ENCODE data around the gene ADGRG4. TPM values are rescaled to one million over a fixed set of nuclear protein-coding genes. Genes with fewer than 3 reads are reported as not detected.
"Not testable (repeated sequence)": the region's sequence is repeated elsewhere in the genome, so short reads cannot be mapped to it uniquely, and the experiment has no call there.

The ADGRG4 gene
- polyA plus RNA-seq, 4 donors: 0.43 to 2.7 (median 0.63) TPM

- DNase-seq (peak; percentile 44 to 75), FAIRE-seq (no peak)
- no peaks in the 10 kb centered on the region for H3K9me3 ChIP-seq (ENCODE audit: control insufficient read depth in 2 of 2, insufficient read depth in 1 of 2, low read depth in 1 of 2, low read length in 1 of 2)
- no peaks in the 10 kb centered on the region for H3K27me3 ChIP-seq (ENCODE audit: control insufficient read depth in 3 of 3, insufficient read depth in 3 of 3, low read length in 3 of 3)
- 16 to 63% (median 37%) methylated on average over 4 of the region's 4 CpGs for WGBS, 3 donors
- no peak overlapping the region for H3K27ac ChIP-seq (ENCODE audit: low read depth in 1 of 3, low read length in 2 of 3)
- H3K36me3 ChIP-seq (ENCODE audit: control insufficient read depth in 3 of 3, insufficient read depth in 2 of 3, low read depth in 1 of 3, low read length in 3 of 3): no peaks in the 10 kb centered on the region
- no peak overlapping the region for H3K4me3 ChIP-seq (ENCODE audit: low read depth in 1 of 3, low read length in 3 of 3)
- no peaks in the 10 kb centered on the region for H3K4me1 ChIP-seq (ENCODE audit: control insufficient read depth in 3 of 3, insufficient read depth in 2 of 3, low read depth in 1 of 3, low read length in 2 of 3)
Observed at GRCh38 chrX:136275553-136275952, 25.2 kb upstream of the ADGRG4 start.

GRCh38 chrX:136286375-136286774, 14.4 kb upstream of the ADGRG4 start:
- not testable (repeated sequence) for H3K27me3 ChIP-seq (ENCODE audit: control insufficient read depth in 3 of 3, insufficient read depth in 3 of 3, low read length in 3 of 3); FAIRE-seq; H3K4me3 ChIP-seq (ENCODE audit: low read depth in 1 of 3, low read length in 3 of 3); H3K4me1 ChIP-seq (ENCODE audit: control insufficient read depth in 3 of 3, insufficient read depth in 2 of 3, low read depth in 1 of 3, low read length in 2 of 3); DNase-seq; H3K36me3 ChIP-seq (ENCODE audit: control insufficient read depth in 3 of 3, insufficient read depth in 2 of 3, low read depth in 1 of 3, low read length in 3 of 3); H3K9me3 ChIP-seq (ENCODE audit: control insufficient read depth in 2 of 2, insufficient read depth in 1 of 2, low read depth in 1 of 2, low read length in 1 of 2); H3K27ac ChIP-seq (ENCODE audit: low read depth in 1 of 3, low read length in 2 of 3)
- 75 to 90% (median 84%) methylated on average over 5 of the region's 5 CpGs for WGBS, 3 donors

DNA sequence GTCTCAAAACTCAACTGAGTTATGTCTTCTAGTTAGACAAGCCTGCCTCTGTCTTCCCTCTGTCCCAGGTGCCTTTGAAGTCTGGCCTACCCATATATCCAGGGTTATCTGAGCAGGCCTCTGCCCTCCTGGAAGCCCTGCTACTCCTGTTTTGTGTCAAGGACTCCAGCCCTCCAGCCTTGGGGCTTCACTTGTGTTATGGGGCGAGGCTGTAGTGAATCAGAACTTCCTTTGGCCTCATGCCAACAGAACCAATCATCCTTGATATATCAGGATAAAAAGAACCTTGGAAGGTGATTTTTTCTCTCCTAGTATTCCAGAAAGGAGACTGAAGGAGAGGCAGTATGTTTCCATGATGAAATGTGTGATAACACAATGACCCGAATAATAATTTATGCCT, 8.9 kb upstream of the ADGRG4 start:
- 67 to 85% (median 70%) methylated on average over 2 of the region's 2 CpGs for WGBS, 3 donors
- no peak for FAIRE-seq
- no peak for DNase-seq
- no peak overlapping the region for H3K27ac ChIP-seq (ENCODE audit: low read depth in 1 of 3, low read length in 2 of 3)
- H3K4me1 ChIP-seq (ENCODE audit: control insufficient read depth in 3 of 3, insufficient read depth in 2 of 3, low read depth in 1 of 3, low read length in 2 of 3): no peaks in the 10 kb centered on the region
- H3K4me3 ChIP-seq (ENCODE audit: low read depth in 1 of 3, low read length in 3 of 3): no peak overlapping the region
- H3K27me3 ChIP-seq (ENCODE audit: control insufficient read depth in 3 of 3, insufficient read depth in 3 of 3, low read length in 3 of 3): no peaks in the 10 kb centered on the region
- no peaks in the 10 kb centered on the region for H3K9me3 ChIP-seq (ENCODE audit: control insufficient read depth in 2 of 2, insufficient read depth in 1 of 2, low read depth in 1 of 2, low read length in 1 of 2)
- H3K36me3 ChIP-seq (ENCODE audit: control insufficient read depth in 3 of 3, insufficient read depth in 2 of 3, low read depth in 1 of 3, low read length in 3 of 3): no peaks in the 10 kb centered on the region

DNA sequence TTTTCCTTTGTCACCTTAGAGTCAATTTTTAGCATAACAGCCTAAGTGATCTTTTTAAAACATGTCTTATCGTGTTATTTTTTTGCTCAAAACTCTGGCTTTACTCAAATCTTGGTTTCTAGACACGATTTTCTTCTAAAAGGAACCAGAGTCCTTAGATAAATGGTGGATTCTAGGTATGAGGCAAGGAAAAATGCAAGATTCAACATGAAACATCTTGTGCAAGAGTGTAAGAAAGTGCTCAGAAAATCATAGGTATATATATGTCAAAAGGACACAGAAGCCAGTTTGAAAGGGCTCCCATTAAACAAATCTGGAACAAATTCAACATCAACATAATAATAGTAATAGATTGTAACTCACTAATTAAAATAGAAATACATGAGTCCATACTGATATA, 8.1 kb upstream of the ADGRG4 start:
- H3K27me3 ChIP-seq (ENCODE audit: control insufficient read depth in 3 of 3, insufficient read depth in 3 of 3, low read length in 3 of 3): no peaks in the 10 kb centered on the region
- no peaks in the 10 kb centered on the region for H3K4me1 ChIP-seq (ENCODE audit: control insufficient read depth in 3 of 3, insufficient read depth in 2 of 3, low read depth in 1 of 3, low read length in 2 of 3)
- no peak overlapping the region for H3K4me3 ChIP-seq (ENCODE audit: low read depth in 1 of 3, low read length in 3 of 3)
- DNase-seq (no peak), FAIRE-seq (no peak)
- no peaks in the 10 kb centered on the region for H3K9me3 ChIP-seq (ENCODE audit: control insufficient read depth in 2 of 2, insufficient read depth in 1 of 2, low read depth in 1 of 2, low read length in 1 of 2)
- no peak overlapping the region for H3K27ac ChIP-seq (ENCODE audit: low read depth in 1 of 3, low read length in 2 of 3)
- WGBS, 3 donors: 51 to 87% (median 52%) methylated on average over 2 of the region's 2 CpGs
- no peaks in the 10 kb centered on the region for H3K36me3 ChIP-seq (ENCODE audit: control insufficient read depth in 3 of 3, insufficient read depth in 2 of 3, low read depth in 1 of 3, low read length in 3 of 3)

DNA sequence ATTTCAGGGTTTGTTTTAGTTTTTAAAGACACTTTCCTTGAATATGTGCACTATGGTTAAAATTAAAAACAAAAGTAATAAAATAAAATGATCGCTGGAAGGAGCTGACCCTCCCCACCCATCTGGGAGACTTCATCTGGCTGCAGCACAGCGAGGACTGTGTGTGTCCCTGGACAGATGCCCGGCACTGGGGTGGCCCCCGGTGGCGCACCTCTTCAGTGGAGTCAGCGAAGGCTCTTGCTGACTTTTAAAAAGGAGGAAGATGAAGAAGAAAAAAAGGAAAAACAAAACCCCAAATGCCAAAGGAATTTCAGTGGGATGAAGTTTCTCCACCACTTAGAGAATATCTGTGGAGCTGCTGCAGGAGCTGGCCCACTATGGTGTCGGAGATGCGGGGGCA, 5.4 kb upstream of the ADGRG4 start:
- Histone ChIP-seq H3K4me3 (ENCODE audit: low read depth in 1 of 3, low read length in 3 of 3) (no peak overlapping the region), H3K9me3 (ENCODE audit: control insufficient read depth in 2 of 2, insufficient read depth in 1 of 2, low read depth in 1 of 2, low read length in 1 of 2) (no peaks in the 10 kb centered on the region), H3K36me3 (ENCODE audit: control insufficient read depth in 3 of 3, insufficient read depth in 2 of 3, low read depth in 1 of 3, low read length in 3 of 3) (no peaks in the 10 kb centered on the region), H3K27ac (ENCODE audit: low read depth in 1 of 3, low read length in 2 of 3) (no peak overlapping the region), H3K4me1 (ENCODE audit: control insufficient read depth in 3 of 3, insufficient read depth in 2 of 3, low read depth in 1 of 3, low read length in 2 of 3) (no peaks in the 10 kb centered on the region), H3K27me3 (ENCODE audit: control insufficient read depth in 3 of 3, insufficient read depth in 3 of 3, low read length in 3 of 3) (no peaks in the 10 kb centered on the region)
- no peak for FAIRE-seq
- WGBS, 3 donors: 79 to 90% (median 89%) methylated on average over 8 of the region's 8 CpGs
- DNase-seq: no peak

DNA sequence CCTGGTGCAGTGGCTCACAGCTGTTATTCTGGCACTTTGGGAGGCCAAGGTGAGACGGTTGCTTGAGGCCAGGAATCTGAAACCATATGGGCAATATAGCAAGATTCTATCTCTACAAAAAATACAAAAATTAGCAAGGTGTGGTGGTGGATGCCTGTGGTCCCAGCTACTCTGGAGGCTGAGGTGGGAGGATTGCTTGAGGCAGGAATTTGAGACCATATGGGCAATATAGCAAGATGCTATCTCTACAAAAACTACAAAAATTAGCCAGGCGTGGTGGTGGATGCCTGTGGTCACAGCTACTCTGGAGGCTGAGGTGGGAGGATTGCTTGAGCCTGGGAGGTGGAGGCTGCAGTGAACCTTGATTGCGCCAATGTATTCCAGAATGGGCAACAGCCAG, 2.3 kb downstream of the ADGRG4 start:
- no peaks in the 10 kb centered on the region for H3K36me3 ChIP-seq (ENCODE audit: control insufficient read depth in 3 of 3, insufficient read depth in 2 of 3, low read depth in 1 of 3, low read length in 3 of 3)
- H3K4me3 ChIP-seq (ENCODE audit: low read depth in 1 of 3, low read length in 3 of 3): no peak overlapping the region
- peaks cover 0 to 3% of the 10 kb centered on the region in 2 donors for H3K9me3 ChIP-seq (ENCODE audit: control insufficient read depth in 2 of 2, insufficient read depth in 1 of 2, low read depth in 1 of 2, low read length in 1 of 2)
- 77 to 93% (median 82%) methylated on average over 3 of the region's 3 CpGs for WGBS, 3 donors
- H3K4me1 ChIP-seq (ENCODE audit: control insufficient read depth in 3 of 3, insufficient read depth in 2 of 3, low read depth in 1 of 3, low read length in 2 of 3): no peaks in the 10 kb centered on the region
- H3K27me3 ChIP-seq (ENCODE audit: control insufficient read depth in 3 of 3, insufficient read depth in 3 of 3, low read length in 3 of 3): no peaks in the 10 kb centered on the region
- no peak for FAIRE-seq
- no peak overlapping the region for H3K27ac ChIP-seq (ENCODE audit: low read depth in 1 of 3, low read length in 2 of 3)
- no peak for DNase-seq

DNA sequence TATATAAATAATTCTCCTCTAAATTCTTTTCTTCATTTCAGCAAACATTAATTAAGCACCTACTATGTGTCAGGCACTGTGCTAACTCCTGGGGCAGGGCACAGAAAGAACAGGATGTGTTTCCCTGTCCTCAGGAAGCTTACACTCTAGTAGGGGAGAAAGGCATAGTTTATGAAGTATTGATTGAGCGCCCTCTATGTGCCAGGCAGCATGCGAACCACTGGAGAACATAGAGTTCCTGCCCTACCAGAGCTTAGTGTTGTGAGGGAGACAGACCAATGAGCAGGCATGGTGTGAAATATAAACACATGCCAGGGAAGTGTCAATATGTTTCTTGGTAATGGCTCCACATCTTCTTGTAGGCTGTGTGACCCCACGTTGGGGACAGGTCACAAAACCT, 3.7 kb downstream of the ADGRG4 start:
- DNase-seq: no peak
- Histone ChIP-seq H3K27ac (ENCODE audit: low read depth in 1 of 3, low read length in 2 of 3) (no peak overlapping the region), H3K27me3 (ENCODE audit: control insufficient read depth in 3 of 3, insufficient read depth in 3 of 3, low read length in 3 of 3) (no peaks in the 10 kb centered on the region), H3K4me3 (ENCODE audit: low read depth in 1 of 3, low read length in 3 of 3) (no peak overlapping the region), H3K36me3 (ENCODE audit: control insufficient read depth in 3 of 3, insufficient read depth in 2 of 3, low read depth in 1 of 3, low read length in 3 of 3) (no peaks in the 10 kb centered on the region), H3K4me1 (ENCODE audit: control insufficient read depth in 3 of 3, insufficient read depth in 2 of 3, low read depth in 1 of 3, low read length in 2 of 3) (no peaks in the 10 kb centered on the region), H3K9me3 (ENCODE audit: control insufficient read depth in 2 of 2, insufficient read depth in 1 of 2, low read depth in 1 of 2, low read length in 1 of 2) (peaks cover 0 to 3% of the 10 kb centered on the region in 2 donors)
- no peak for FAIRE-seq
- WGBS, 3 donors: 50 to 75% (median 67%) methylated on average over 3 of the region's 3 CpGs

DNA sequence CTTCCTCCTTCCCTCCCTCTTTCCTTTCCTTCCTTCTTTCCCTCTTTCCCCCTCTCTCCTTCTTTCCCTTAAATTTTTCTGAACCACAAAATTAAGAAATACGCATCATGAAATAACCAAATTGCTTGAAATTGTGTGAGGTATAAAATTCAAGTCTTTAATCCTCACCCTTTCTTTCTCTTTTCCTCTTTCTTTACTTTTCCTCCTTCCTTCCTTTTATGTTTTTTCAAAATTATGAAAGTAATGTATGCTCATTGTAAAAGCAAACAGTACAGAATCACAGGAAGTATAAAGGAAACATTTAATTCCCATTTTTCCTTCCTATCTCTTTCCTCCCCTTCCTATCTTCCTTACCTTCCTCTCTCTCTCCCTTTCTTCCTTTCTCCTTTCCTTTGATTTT, 5.4 kb downstream of the ADGRG4 start:
- H3K4me1 ChIP-seq (ENCODE audit: control insufficient read depth in 3 of 3, insufficient read depth in 2 of 3, low read depth in 1 of 3, low read length in 2 of 3): no peaks in the 10 kb centered on the region
- no peaks in the 10 kb centered on the region for H3K27me3 ChIP-seq (ENCODE audit: control insufficient read depth in 3 of 3, insufficient read depth in 3 of 3, low read length in 3 of 3)
- H3K4me3 ChIP-seq (ENCODE audit: low read depth in 1 of 3, low read length in 3 of 3): no peak overlapping the region
- no peaks in the 10 kb centered on the region for H3K36me3 ChIP-seq (ENCODE audit: control insufficient read depth in 3 of 3, insufficient read depth in 2 of 3, low read depth in 1 of 3, low read length in 3 of 3)
- H3K9me3 ChIP-seq (ENCODE audit: control insufficient read depth in 2 of 2, insufficient read depth in 1 of 2, low read depth in 1 of 2, low read length in 1 of 2): peaks cover 0 to 3% of the 10 kb centered on the region in 2 donors
- FAIRE-seq (no peak), DNase-seq (no peak)
- 86 to 100% (median 86%) methylated on average over 1 of the region's 1 CpG for WGBS, 3 donors
- H3K27ac ChIP-seq (ENCODE audit: low read depth in 1 of 3, low read length in 2 of 3): no peak overlapping the region

DNA sequence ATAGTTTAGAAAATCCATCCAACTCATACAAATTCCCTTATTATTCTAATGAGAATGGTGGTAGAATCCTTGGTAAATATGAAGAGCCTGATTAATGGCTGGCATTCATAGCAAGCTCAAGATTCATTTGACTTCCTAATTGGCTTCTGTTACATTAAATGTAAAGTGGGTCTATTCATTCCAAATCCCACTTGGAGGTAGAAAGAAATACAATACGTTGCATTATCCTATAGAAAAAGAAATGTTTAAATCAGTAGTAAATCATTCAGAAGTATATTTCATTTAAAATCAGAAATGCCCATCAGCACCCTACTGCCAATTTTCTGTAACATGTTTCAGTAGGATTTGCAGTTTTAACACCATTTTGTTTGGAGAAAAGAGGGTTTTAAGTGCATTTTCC, 6.7 kb downstream of the ADGRG4 start:
- WGBS, 3 donors: 11 to 44% (median 17%) methylated on average over 1 of the region's 1 CpG
- DNase-seq (no peak), FAIRE-seq (no peak)
- H3K27ac ChIP-seq (ENCODE audit: low read depth in 1 of 3, low read length in 2 of 3): no peak overlapping the region
- H3K36me3 ChIP-seq (ENCODE audit: control insufficient read depth in 3 of 3, insufficient read depth in 2 of 3, low read depth in 1 of 3, low read length in 3 of 3): no peaks in the 10 kb centered on the region
- H3K9me3 ChIP-seq (ENCODE audit: control insufficient read depth in 2 of 2, insufficient read depth in 1 of 2, low read depth in 1 of 2, low read length in 1 of 2): peaks cover 0 to 3% of the 10 kb centered on the region in 2 donors
- no peaks in the 10 kb centered on the region for H3K27me3 ChIP-seq (ENCODE audit: control insufficient read depth in 3 of 3, insufficient read depth in 3 of 3, low read length in 3 of 3)
- no peak overlapping the region for H3K4me3 ChIP-seq (ENCODE audit: low read depth in 1 of 3, low read length in 3 of 3)
- H3K4me1 ChIP-seq (ENCODE audit: control insufficient read depth in 3 of 3, insufficient read depth in 2 of 3, low read depth in 1 of 3, low read length in 2 of 3): no peaks in the 10 kb centered on the region

All from small intestine (tissue), 7 donors.